HL-60 (cell line): Measurements from ENCODE around the gene CD81.

ENCODE experiments used
- CTCF ChIP-seq: IDR thresholded peaks from one replicate; pipeline ENCODE4 v1.5.1; 2011; ENCODE audit warnings: low read length, control low read depth, inconsistent platforms; ENCODE audit not compliant: insufficient read depth
- GABPA ChIP-seq: IDR thresholded peaks from 2 replicates; pipeline ENCODE4 v1.6.1; 2012; ENCODE audit warnings: low read depth
- POLR2AphosphoS5 ChIP-seq: IDR thresholded peaks from 2 replicates; pipeline ENCODE4 v1.6.1; 2012; ENCODE audit warnings: low read depth
- SPI1 ChIP-seq: IDR thresholded peaks from 2 replicates; pipeline ENCODE4 v1.6.1; 2012; ENCODE audit warnings: low read depth, mild to moderate bottlenecking, borderline replicate concordance
- TF ChIP-seq, protein P1 (sequence below): IDR thresholded peaks from 2 replicates; pipeline ENCODE4 v1.6.1; 2012; ENCODE audit warnings: low read depth; ENCODE audit not compliant: insufficient replicate concordance

GRCh38 chr11:2389377-2390026, 12.4 kb downstream of the CD81 start:
- TF ChIP-seq GABPA, result no peak
- no peak for TF ChIP-seq CTCF
- no peak for TF ChIP-seq SPI1
- TF ChIP-seq POLR2AphosphoS5, result no peak
- TF ChIP-seq, protein P1, sequence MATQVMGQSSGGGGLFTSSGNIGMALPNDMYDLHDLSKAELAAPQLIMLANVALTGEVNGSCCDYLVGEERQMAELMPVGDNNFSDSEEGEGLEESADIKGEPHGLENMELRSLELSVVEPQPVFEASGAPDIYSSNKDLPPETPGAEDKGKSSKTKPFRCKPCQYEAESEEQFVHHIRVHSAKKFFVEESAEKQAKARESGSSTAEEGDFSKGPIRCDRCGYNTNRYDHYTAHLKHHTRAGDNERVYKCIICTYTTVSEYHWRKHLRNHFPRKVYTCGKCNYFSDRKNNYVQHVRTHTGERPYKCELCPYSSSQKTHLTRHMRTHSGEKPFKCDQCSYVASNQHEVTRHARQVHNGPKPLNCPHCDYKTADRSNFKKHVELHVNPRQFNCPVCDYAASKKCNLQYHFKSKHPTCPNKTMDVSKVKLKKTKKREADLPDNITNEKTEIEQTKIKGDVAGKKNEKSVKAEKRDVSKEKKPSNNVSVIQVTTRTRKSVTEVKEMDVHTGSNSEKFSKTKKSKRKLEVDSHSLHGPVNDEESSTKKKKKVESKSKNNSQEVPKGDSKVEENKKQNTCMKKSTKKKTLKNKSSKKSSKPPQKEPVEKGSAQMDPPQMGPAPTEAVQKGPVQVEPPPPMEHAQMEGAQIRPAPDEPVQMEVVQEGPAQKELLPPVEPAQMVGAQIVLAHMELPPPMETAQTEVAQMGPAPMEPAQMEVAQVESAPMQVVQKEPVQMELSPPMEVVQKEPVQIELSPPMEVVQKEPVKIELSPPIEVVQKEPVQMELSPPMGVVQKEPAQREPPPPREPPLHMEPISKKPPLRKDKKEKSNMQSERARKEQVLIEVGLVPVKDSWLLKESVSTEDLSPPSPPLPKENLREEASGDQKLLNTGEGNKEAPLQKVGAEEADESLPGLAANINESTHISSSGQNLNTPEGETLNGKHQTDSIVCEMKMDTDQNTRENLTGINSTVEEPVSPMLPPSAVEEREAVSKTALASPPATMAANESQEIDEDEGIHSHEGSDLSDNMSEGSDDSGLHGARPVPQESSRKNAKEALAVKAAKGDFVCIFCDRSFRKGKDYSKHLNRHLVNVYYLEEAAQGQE, result no peak
